ENCODE results near the gene SGSM2. TPM values are rescaled to one million over a fixed set of nuclear protein-coding genes. Genes with fewer than 3 reads are reported as not detected.

SGSM2 gene
- total and polyA plus RNA-seq, 9 donors, result 9.3 to 50.6 (median 42.4) TPM

DNA sequence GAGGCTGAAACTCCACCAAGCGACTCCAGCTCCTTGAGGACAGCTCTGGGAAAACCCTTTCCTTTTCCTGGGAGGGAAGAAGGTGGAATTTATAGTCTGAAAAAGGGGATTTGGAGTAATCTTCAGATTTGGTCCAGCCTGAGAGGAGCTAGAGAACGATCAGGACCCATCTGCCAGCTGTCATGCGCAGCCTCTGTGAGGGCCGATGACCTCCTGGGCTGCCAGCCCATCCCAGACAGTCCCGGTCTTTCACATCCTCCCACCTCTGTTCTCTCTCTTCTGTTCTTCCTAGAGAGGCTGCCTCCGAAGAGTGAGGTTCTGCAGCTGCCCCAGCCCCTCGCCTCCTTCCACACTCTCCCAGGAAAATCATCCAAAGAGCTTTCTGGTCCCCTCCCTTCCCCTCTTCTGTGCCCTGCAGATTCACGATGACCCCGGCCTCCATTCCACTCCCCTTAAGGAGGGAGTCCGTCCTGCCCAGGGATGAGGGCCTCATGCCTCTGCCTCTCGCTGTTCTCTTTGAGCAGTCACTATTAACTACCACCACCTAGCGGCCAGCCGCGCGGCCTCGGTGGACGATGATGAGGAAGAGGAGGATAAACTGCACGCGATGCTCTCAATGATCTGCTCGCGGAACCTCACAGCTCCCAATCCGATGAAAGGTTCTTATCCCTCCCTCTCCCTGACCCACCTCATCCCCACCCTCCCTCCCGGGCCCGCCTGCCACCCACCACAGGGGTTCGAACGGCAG is 29.6 kb downstream of the SGSM2 start:
- TF ChIP-seq EP300 (IDR thresholded peaks at IDR 0.05) (no peak), POLR2A (IDR thresholded peaks at IDR 0.05) (no peak)
- TF ChIP-seq, protein P1, sequence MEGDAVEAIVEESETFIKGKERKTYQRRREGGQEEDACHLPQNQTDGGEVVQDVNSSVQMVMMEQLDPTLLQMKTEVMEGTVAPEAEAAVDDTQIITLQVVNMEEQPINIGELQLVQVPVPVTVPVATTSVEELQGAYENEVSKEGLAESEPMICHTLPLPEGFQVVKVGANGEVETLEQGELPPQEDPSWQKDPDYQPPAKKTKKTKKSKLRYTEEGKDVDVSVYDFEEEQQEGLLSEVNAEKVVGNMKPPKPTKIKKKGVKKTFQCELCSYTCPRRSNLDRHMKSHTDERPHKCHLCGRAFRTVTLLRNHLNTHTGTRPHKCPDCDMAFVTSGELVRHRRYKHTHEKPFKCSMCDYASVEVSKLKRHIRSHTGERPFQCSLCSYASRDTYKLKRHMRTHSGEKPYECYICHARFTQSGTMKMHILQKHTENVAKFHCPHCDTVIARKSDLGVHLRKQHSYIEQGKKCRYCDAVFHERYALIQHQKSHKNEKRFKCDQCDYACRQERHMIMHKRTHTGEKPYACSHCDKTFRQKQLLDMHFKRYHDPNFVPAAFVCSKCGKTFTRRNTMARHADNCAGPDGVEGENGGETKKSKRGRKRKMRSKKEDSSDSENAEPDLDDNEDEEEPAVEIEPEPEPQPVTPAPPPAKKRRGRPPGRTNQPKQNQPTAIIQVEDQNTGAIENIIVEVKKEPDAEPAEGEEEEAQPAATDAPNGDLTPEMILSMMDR (IDR thresholded peaks at IDR 0.05), result no peak
- Histone ChIP-seq H3K27ac (no peak overlapping the region), H3K4me1 (ENCODE audit: insufficient read depth) (no peaks in the 10 kb centered on the region), H3K9me3 (no peaks in the 10 kb centered on the region), H3K36me3 (no peaks in the 10 kb centered on the region), H3K4me3 (no peak overlapping the region), H3K27me3 (no peaks in the 10 kb centered on the region)
- 60 to 68% (median 66%) methylated on average over 23 to 26 of the region's 26 CpGs for WGBS, 3 donors
- DNase-seq, result peak in 2 of 5 donors; percentile 24 to 37
- intact Hi-C loops (cut with DNase I), result loop anchor here in 1 of 4 donors (10.0 kb wide), 1 partner anchor 48 kb away; no protein-coding TSS in a partner anchor

DNA sequence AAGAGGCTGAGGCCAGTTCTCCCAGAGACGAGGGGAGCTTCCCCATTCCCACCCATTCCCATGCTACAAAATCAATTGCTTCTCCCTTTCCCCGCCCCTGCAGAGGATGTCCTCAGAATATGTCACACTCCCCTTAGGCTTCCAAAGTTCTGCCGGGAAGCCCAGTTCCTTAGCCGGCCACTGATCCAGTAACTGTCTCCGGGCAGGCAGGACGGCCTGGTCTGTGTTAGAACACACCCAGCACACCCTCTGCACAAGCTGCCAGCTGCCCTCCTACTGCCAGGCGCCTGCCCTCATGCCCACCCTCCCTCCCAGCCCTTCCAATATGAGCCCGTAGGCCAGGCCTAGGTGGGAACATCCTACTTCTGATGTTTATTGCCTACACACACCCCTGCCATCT is 31.1 kb downstream of the SGSM2 start:
- H3K9me3 ChIP-seq, result no peaks in the 10 kb centered on the region
- no peaks in the 10 kb centered on the region for H3K27me3 ChIP-seq
- H3K4me1 ChIP-seq (ENCODE audit: insufficient read depth), result no peaks in the 10 kb centered on the region
- TF ChIP-seq EP300 (IDR thresholded peaks at IDR 0.05), result no peak
- TF ChIP-seq POLR2A (IDR thresholded peaks at IDR 0.05), result no peak
- TF ChIP-seq, protein P1 (IDR thresholded peaks at IDR 0.05), result no peak
- no peak overlapping the region for H3K4me3 ChIP-seq
- intact Hi-C loops (cut with DNase I), result loop anchor here in 1 of 4 donors (10.0 kb wide), 1 partner anchor 46 kb away; no protein-coding TSS in a partner anchor
- no peaks in the 10 kb centered on the region for H3K36me3 ChIP-seq
- DNase-seq, result no peak
- WGBS, 3 donors, result 86 to 90% (median 86%) methylated on average over 8 of the region's 8 CpGs
- no peak overlapping the region for H3K27ac ChIP-seq

DNA sequence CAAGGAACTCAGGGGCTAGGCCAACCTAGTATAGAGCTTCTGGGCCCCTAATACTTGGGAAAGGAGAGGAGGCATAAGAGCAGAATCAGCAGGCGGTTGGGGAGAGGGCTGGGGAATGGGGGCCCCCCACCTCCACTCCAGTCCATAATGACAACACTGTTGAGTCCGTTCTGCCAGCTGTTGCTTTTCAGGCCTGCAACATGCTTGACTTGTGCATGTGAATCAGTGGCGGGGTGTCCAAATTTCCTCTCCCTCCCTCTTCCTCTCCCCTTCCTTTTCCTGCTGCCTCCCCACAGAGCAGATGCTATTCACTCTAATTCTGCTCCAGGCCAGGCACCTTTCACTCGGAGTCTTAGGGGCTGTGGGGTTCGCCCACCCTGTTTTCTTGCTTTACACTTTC is 31.7 kb downstream of the SGSM2 start:
- TF ChIP-seq POLR2A (IDR thresholded peaks at IDR 0.05) (no peak), EP300 (IDR thresholded peaks at IDR 0.05) (no peak)
- TF ChIP-seq, protein P1 (IDR thresholded peaks at IDR 0.05), result no peak
- 71 to 77% (median 71%) methylated on average over 5 of the region's 5 CpGs for WGBS, 3 donors
- H3K4me1 ChIP-seq (ENCODE audit: insufficient read depth), result no peaks in the 10 kb centered on the region
- DNase-seq, result no peak
- H3K9me3 ChIP-seq, result no peaks in the 10 kb centered on the region
- H3K27me3 ChIP-seq, result no peaks in the 10 kb centered on the region
- H3K36me3 ChIP-seq, result no peaks in the 10 kb centered on the region
- H3K27ac ChIP-seq, result no peak overlapping the region
- intact Hi-C loops (cut with DNase I), result loop anchor here in 1 of 4 donors (10.0 kb wide), 1 partner anchor 46 kb away; no protein-coding TSS in a partner anchor
- H3K4me3 ChIP-seq, result no peak overlapping the region

DNA sequence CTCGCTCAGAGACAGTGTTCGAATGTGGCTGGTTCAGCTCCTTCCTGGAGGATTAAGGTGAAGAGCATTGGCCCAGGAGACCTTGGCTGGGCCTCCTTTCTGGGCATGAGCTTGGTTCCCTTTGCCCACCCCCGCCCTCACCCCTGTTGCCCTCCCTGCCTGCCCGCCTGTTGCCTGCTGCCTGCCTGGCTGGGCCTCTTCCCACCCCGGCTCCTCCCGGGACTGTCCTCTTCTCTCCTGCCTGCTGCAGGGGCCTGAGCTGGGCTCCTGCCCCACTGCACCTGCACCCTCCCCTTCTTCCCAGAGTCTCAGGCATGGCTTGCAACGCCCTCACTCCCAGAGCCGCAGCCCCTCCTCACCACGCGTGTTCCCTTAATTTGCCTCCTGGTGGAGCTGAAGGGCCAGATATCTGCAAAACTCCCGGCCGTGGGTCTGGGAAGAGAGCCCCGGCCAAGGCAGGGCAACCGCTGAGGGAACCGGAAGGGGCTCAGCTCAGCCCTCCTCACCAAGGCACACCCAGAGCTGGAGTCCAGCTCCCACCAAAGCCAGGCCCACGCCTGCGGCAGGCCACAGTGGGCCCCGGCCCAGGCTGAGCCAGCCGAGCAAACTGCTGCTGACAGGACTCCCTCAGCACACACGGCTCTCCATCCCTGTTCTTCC is 32.4 kb downstream of the SGSM2 start:
- Histone ChIP-seq H3K36me3 (no peaks in the 10 kb centered on the region), H3K27me3 (no peaks in the 10 kb centered on the region), H3K4me1 (ENCODE audit: insufficient read depth) (no peaks in the 10 kb centered on the region), H3K4me3 (no peak overlapping the region), H3K27ac (no peak overlapping the region), H3K9me3 (no peaks in the 10 kb centered on the region)
- no peak for TF ChIP-seq EP300 (IDR thresholded peaks at IDR 0.05)
- TF ChIP-seq POLR2A (IDR thresholded peaks at IDR 0.05), result no peak
- TF ChIP-seq, protein P1 (IDR thresholded peaks at IDR 0.05), result no peak
- WGBS, 3 donors, result 50 to 61% (median 61%) methylated on average over 17 to 20 of the region's 20 CpGs
- no peak for DNase-seq
- intact Hi-C loops (cut with DNase I), result loop anchor here in 2 of 4 donors (5.0 to 10.0 kb wide), 2 partner anchors 45 to 443 kb away; no protein-coding TSS in a partner anchor
